Tibial nerve (tissue), 4 donors: ENCODE results near the gene RGS7. TPM values are rescaled to one million over a fixed set of nuclear protein-coding genes. Genes with fewer than 3 reads are reported as not detected.

Experiments
- DNase-seq, 2 donors: peaks; one replicate each; pipeline ENCODE4 v3.0.0-alpha.2; 2019; ENCODE audit warnings: low spot score in 2 of 2
- H3K27ac ChIP-seq, 4 donors: fragments of 200-600 bp; sonication (generic) in 3 of 4; one replicate each; pipeline ENCODE4 v1.5.1; 2017 to 2019; ENCODE audit warnings: mild to moderate bottlenecking in 1 of 4
- H3K27me3 ChIP-seq, 2 donors: fragments of 200-600 bp; sonication (generic) in 1 of 2; one replicate each; pipeline versions ENCODE4 v1.5.1 to v1.6.0; 2017 to 2019
- H3K36me3 ChIP-seq, 3 donors: fragments of 200-600 bp; sonication (generic); one replicate each; pipeline ENCODE4 v1.5.1; 2018 to 2019
- H3K4me1 ChIP-seq, 4 donors: fragments of 200-600 bp; sonication (generic) in 3 of 4; one replicate each; pipeline ENCODE4 v1.5.1; 2017 to 2019
- H3K4me3 ChIP-seq, 4 donors: fragments of 200-600 bp; sonication (generic) in 3 of 4; one replicate each; pipeline ENCODE4 v1.5.1; 2017 to 2019; ENCODE audit warnings: mild to moderate bottlenecking in 1 of 4, moderate library complexity in 1 of 4
- H3K9me3 ChIP-seq, 4 donors: fragments of 200-600 bp; sonication (generic) in 3 of 4; one replicate each; pipeline ENCODE4 v1.5.1; 2017 to 2019
- EP300 ChIP-seq, 2 donors: sonication (generic); formaldehyde crosslinking; IDR thresholded peaks; one replicate each; pipeline ENCODE4 v1.6.1; 2017; ENCODE audit warnings: antibody characterized with exemption in 2 of 2, mild to moderate bottlenecking in 1 of 2
- POLR2A ChIP-seq, 2 donors: fragments of 450-650 bp; IDR thresholded peaks; one replicate each; pipeline ENCODE4 v1.6.1; 2017; ENCODE audit warnings: antibody characterized with exemption in 2 of 2, mild to moderate bottlenecking in 2 of 2, moderate library complexity in 2 of 2
- WGBS, 2 donors: methylation state at CpG; one replicate each; pipeline ENCODE4 v1.1.5; 2018; 5-methylcytosine and 5-hydroxymethylcytosine counted together
- total RNA-seq, 4 donors: library from RNA; depleted of rRNA; stranded (reverse); fragments of >200 nt; gene quantifications; one replicate each; pipeline ENCODE4 v1.1.0, GENCODE V29; 2016
- TF ChIP-seq, protein P1 (sequence below), 5 experiments: fragments of 200-600 bp in 3 of 5; fragments of 450-650 bp in 2 of 5; sonication (generic) in 3 of 5; IDR thresholded peaks; one replicate each; pipeline ENCODE4 v1.5.1; 2016 to 2019; ENCODE audit warnings: antibody characterized with exemption in 5 of 5, mild to moderate bottlenecking in 3 of 5, moderate library complexity in 2 of 5

RGS7 gene
- total RNA-seq, 4 donors from 2014 or later = 0.39 to 1.5 (median 1.0) TPM; not detected in 1

- H3K4me1 ChIP-seq = no peaks in the 10 kb centered on the region
- no peak for DNase-seq
- H3K4me3 ChIP-seq = no peak overlapping the region
- TF ChIP-seq EP300 (IDR thresholded peaks at IDR 0.05) = no peak
- no peak for TF ChIP-seq POLR2A (IDR thresholded peaks at IDR 0.05)
- 46 to 49% methylated on average over 9 of the region's 9 CpGs for WGBS, 2 donors
- no peaks in the 10 kb centered on the region for H3K27me3 ChIP-seq
- no peaks in the 10 kb centered on the region for H3K36me3 ChIP-seq
- H3K9me3 ChIP-seq = no peaks in the 10 kb centered on the region
- no peak overlapping the region for H3K27ac ChIP-seq
Measured at GRCh38 chr1:241323514-241324195, 33.4 kb downstream of the RGS7 start.

GRCh38 chr1:241317676-241318075, 39.3 kb downstream of the RGS7 start:
- no peak overlapping the region for H3K4me3 ChIP-seq
- H3K4me1 ChIP-seq = no peaks in the 10 kb centered on the region
- 85% methylated on average over 2 of the region's 2 CpGs for WGBS, 2 donors
- no peaks in the 10 kb centered on the region for H3K36me3 ChIP-seq
- H3K9me3 ChIP-seq = no peaks in the 10 kb centered on the region
- no peak overlapping the region for H3K27ac ChIP-seq
- no peak for TF ChIP-seq POLR2A (IDR thresholded peaks at IDR 0.05)
- TF ChIP-seq, protein P1, sequence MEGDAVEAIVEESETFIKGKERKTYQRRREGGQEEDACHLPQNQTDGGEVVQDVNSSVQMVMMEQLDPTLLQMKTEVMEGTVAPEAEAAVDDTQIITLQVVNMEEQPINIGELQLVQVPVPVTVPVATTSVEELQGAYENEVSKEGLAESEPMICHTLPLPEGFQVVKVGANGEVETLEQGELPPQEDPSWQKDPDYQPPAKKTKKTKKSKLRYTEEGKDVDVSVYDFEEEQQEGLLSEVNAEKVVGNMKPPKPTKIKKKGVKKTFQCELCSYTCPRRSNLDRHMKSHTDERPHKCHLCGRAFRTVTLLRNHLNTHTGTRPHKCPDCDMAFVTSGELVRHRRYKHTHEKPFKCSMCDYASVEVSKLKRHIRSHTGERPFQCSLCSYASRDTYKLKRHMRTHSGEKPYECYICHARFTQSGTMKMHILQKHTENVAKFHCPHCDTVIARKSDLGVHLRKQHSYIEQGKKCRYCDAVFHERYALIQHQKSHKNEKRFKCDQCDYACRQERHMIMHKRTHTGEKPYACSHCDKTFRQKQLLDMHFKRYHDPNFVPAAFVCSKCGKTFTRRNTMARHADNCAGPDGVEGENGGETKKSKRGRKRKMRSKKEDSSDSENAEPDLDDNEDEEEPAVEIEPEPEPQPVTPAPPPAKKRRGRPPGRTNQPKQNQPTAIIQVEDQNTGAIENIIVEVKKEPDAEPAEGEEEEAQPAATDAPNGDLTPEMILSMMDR (IDR thresholded peaks at IDR 0.05) = no peak
- TF ChIP-seq EP300 (IDR thresholded peaks at IDR 0.05) = no peak
- no peaks in the 10 kb centered on the region for H3K27me3 ChIP-seq
- no peak for DNase-seq

DNA sequence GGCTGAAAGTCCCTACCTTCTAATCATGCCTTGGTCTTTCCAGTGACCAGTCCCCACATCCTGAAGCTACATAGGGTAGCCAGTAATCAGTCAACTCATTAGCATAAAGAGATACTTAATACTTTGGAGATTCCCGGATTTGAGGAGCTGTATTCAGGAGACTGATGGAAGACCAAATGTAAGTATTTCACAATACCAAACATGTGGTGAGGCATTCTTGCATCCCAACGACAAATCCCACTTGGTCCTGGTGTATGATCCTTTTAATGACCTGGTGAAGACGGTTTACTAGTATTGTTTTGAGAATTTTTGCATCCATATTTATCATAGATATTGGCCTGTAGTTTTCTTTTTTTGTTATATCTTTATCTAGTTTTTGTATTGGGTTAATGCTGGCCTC, 40.6 kb downstream of the RGS7 start:
- H3K27ac ChIP-seq = no peak overlapping the region
- TF ChIP-seq POLR2A (IDR thresholded peaks at IDR 0.05) = no peak
- TF ChIP-seq, protein P1 (IDR thresholded peaks at IDR 0.05) = no peak
- TF ChIP-seq EP300 (IDR thresholded peaks at IDR 0.05) = no peak
- H3K27me3 ChIP-seq = no peaks in the 10 kb centered on the region
- no peaks in the 10 kb centered on the region for H3K36me3 ChIP-seq
- DNase-seq = no peak
- WGBS, 2 donors = 82 to 87% methylated on average over 3 of the region's 3 CpGs
- H3K4me1 ChIP-seq = no peaks in the 10 kb centered on the region
- no peak overlapping the region for H3K4me3 ChIP-seq
- no peaks in the 10 kb centered on the region for H3K9me3 ChIP-seq

DNA sequence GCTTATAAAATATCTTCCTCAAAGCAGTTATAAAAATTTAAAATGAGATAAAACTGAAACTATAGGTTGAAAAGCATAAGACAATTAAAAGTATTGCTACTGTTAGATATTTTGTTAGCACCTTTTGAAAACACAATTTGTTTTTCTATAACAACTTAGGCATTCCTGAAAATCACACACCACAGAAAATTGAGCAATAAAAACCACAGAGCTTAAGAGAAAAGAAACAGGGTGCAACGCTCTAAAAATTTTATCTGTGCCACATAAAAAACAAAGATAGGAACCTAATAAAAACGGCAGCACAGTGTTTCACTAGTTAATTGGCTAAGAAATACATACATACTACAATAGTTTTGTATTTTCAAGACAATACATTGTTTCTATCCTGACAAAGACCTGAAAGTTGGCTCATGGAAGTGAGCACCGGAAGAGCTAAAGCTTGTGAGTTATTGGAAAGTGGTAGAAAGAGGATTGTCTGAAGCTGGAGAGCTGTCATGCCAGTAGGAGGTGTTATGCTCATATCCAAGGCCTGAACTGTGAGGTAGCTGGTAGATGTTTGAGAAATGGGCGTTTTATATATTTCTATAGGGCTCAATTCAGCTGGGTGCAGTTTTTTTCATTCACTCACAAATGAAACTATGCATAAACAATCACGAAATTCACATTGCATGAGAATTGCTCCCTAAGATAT, 45.8 kb downstream of the RGS7 start:
- WGBS, 2 donors = 55 to 65% methylated on average over 5 of the region's 5 CpGs
- no peak for DNase-seq
- Histone ChIP-seq H3K4me3 (no peak overlapping the region), H3K9me3 (no peaks in the 10 kb centered on the region), H3K27ac (no peak overlapping the region), H3K27me3 (no peaks in the 10 kb centered on the region), H3K36me3 (no peaks in the 10 kb centered on the region), H3K4me1 (no peaks in the 10 kb centered on the region)
- TF ChIP-seq, protein P1 (IDR thresholded peaks at IDR 0.05) = no peak
- TF ChIP-seq EP300 (IDR thresholded peaks at IDR 0.05) = no peak
- no peak for TF ChIP-seq POLR2A (IDR thresholded peaks at IDR 0.05)

- Histone ChIP-seq H3K4me3 (no peak overlapping the region), H3K36me3 (no peaks in the 10 kb centered on the region), H3K9me3 (peaks cover 0 to 3% (median 0%) of the 10 kb centered on the region in 4 donors), H3K27ac (no peak overlapping the region), H3K4me1 (no peaks in the 10 kb centered on the region), H3K27me3 (no peaks in the 10 kb centered on the region)
- DNase-seq = no peak
- TF ChIP-seq POLR2A (IDR thresholded peaks at IDR 0.05) (no peak), EP300 (IDR thresholded peaks at IDR 0.05) (no peak)
- TF ChIP-seq, protein P1 (IDR thresholded peaks at IDR 0.05) = no peak
- WGBS, 2 donors = 73 to 77% methylated on average over 3 of the region's 3 CpGs
Measured at GRCh38 chr1:241310451-241310850, 46.6 kb downstream of the RGS7 start.
